GM12878 (cell line): ENCODE results near the gene CTIF. TPM values are rescaled to one million over a fixed set of nuclear protein-coding genes. Genes with fewer than 3 reads are reported as not detected.

Source experiments
- ATAC-seq: fragments of 200-7000 bp; cut with Tn5 transposase; 3 replicates; pipeline ENCODE4 v1.9.1; 2020; ENCODE audit warnings: mild to moderate bottlenecking, moderate library complexity
- BruUV-seq: library from RNA; stranded (reverse); fragments of 400-500 nt; replicated peaks from 2 replicates; lab custom pipeline; 2021; lab: Mats Ljungman, UMichigan
- CTCF ChIA-PET: fragments of 300-600 bp; sonication (Branson Sonifier 250); formaldehyde crosslinking; extraction: SDS; loops from one replicate; lab custom pipeline; 2021; ENCODE audit warnings: inconsistent platforms; lab: Yijun Ruan, JAX
- POLR2A ChIA-PET: fragments of 350-600 bp; formaldehyde crosslinking; extraction: SDS; loops from one replicate; lab custom pipeline; 2021; ENCODE audit warnings: inconsistent platforms; lab: Charles Lee
- RAD21 ChIA-PET: fragments of 300-600 bp; sonication (Branson Sonifier 250); formaldehyde crosslinking; loops from one replicate; lab custom pipeline; 2023; ENCODE audit warnings: antibody characterized with exemption; ENCODE audit not compliant: unreplicated experiment; lab: Charles Lee
- SMC1A ChIA-PET: fragments of 300-600 bp; sonication (Branson Sonifier 250); formaldehyde crosslinking; loops from one replicate; lab custom pipeline; 2023; ENCODE audit not compliant: unreplicated experiment, uncharacterized antibody; lab: Charles Lee
- DNase-seq: peaks from one replicate; pipeline ENCODE4 v3.0.0-alpha.2; 2011; ENCODE audit warnings: low read depth, low spot score
- FAIRE-seq: peaks from 3 replicates; lab custom pipeline; 2011; peaks lifted over from hg19 to GRCh38; lab: Jason Lieb, UNC
- H2AFZ ChIP-seq: 2 replicates; pipeline ENCODE4 v1.6.0; 2011; ENCODE audit warnings: low read depth, low read length, control low read depth; ENCODE audit not compliant: control insufficient read depth
- H3K27ac ChIP-seq: 2 replicates; pipeline ENCODE4 v1.5.1; 2011; ENCODE audit warnings: control low read depth; ENCODE audit not compliant: control insufficient read depth, insufficient read depth
- H3K27me3 ChIP-seq, 2 experiments: replicated peaks in 1 of 2; 2 replicates each; pipeline versions ENCODE4 v1.6.0 to v1.6.1; 2011; ENCODE audit warnings: low read length in 1 of 2; ENCODE audit not compliant: control insufficient read depth in 2 of 2, insufficient read depth in 2 of 2
- H3K36me3 ChIP-seq, 2 experiments: 2 replicates each; pipeline ENCODE4 v1.5.1; 2011; ENCODE audit warnings: low read length in 1 of 2; ENCODE audit not compliant: control insufficient read depth in 2 of 2, insufficient read depth in 2 of 2
- H3K4me1 ChIP-seq: 2 replicates; pipeline ENCODE4 v1.6.1; 2011; ENCODE audit warnings: mild to moderate bottlenecking, low read length, moderate library complexity, mixed read lengths; ENCODE audit not compliant: control insufficient read depth, insufficient read depth
- H3K4me2 ChIP-seq: 2 replicates; pipeline ENCODE4 v1.6.0; 2011; ENCODE audit warnings: control low read depth; ENCODE audit not compliant: control insufficient read depth, insufficient read depth
- H3K4me3 ChIP-seq: fragments of 200-600 bp; sonication (generic); 2 replicates; pipeline ENCODE4 v1.5.1; 2016
- H3K79me2 ChIP-seq: 2 replicates; pipeline ENCODE4 v1.6.0; 2011; ENCODE audit warnings: low read length; ENCODE audit not compliant: control insufficient read depth, insufficient read depth
- H3K9ac ChIP-seq: 2 replicates; pipeline ENCODE4 v1.8.0; 2011; ENCODE audit warnings: low read length, control low read depth, mixed read lengths; ENCODE audit not compliant: control insufficient read depth, insufficient read depth
- H3K9me3 ChIP-seq: replicated peaks from 3 replicates; pipeline ENCODE4 v1.5.1; 2011; ENCODE audit warnings: mild to moderate bottlenecking, low read length; ENCODE audit not compliant: control insufficient read depth, insufficient read depth
- H4K20me1 ChIP-seq: 2 replicates; pipeline ENCODE4 v1.6.0; 2011; ENCODE audit not compliant: control insufficient read depth, insufficient read depth
- GATAD2B ChIP-seq: fragments of 450-650 bp; conservative IDR thresholded peaks from 2 replicates; pipeline ENCODE4 v1.6.1; 2017; ENCODE audit warnings: low read depth, mild to moderate bottlenecking, moderate library complexity
- MXI1 ChIP-seq: fragments of 150-350 bp; IDR thresholded peaks from 2 replicates; pipeline ENCODE4 v1.6.1; 2011; ENCODE audit warnings: low read depth, mild to moderate bottlenecking, inconsistent platforms, low read length, improper control_type of control experiment
- PBX3 ChIP-seq: IDR thresholded peaks from 2 replicates; pipeline ENCODE4 v1.6.1; 2011; ENCODE audit warnings: mild to moderate bottlenecking, low read depth, low read length, moderate library complexity; ENCODE audit not compliant: insufficient replicate concordance
- RB1 ChIP-seq: fragments of 450-650 bp; formaldehyde crosslinking; IDR thresholded peaks from 2 replicates; pipeline ENCODE4 v1.6.1; 2017; ENCODE audit warnings: mild to moderate bottlenecking, borderline replicate concordance
- SIX5 ChIP-seq: IDR thresholded peaks from 2 replicates; pipeline ENCODE4 v1.6.1; 2011; ENCODE audit warnings: mild to moderate bottlenecking, low read depth, low read length, moderate library complexity; ENCODE audit not compliant: severe bottlenecking
- STAT1 ChIP-seq: fragments of 450-650 bp; conservative IDR thresholded peaks from 2 replicates; pipeline ENCODE4 v1.6.1; 2014; ENCODE audit warnings: antibody characterized with exemption, mild to moderate bottlenecking
- ZNF207 ChIP-seq: fragments of 450-650 bp; IDR thresholded peaks from 2 replicates; pipeline ENCODE4 v1.6.1; 2014; ENCODE audit warnings: antibody characterized with exemption, mild to moderate bottlenecking, borderline replicate concordance
- ZNF592 ChIP-seq: fragments of 450-650 bp; IDR thresholded peaks from 2 replicates; pipeline ENCODE4 v1.6.1; 2017; ENCODE audit warnings: mild to moderate bottlenecking, moderate library complexity
- WGBS: methylation state at CpG from one replicate; pipeline ENCODE4 v1.1.6; 2016; ENCODE audit warnings: low lambda C conversion rate; ENCODE audit not compliant: insufficient replicate concordance, insufficient coverage; ENCODE audit errors: missing lambda C conversion rate; 5-methylcytosine and 5-hydroxymethylcytosine counted together
- in situ Hi-C: fragments of 300-500 bp; cut with MboI; formaldehyde crosslinking; loops from 9 replicates; pipeline ENCODE4 v1.14.3; 2018; ENCODE audit warnings: mixed read lengths
- intact Hi-C: fragments of 100-400 bp; cut with micrococcal nuclease; formaldehyde crosslinking; loops from one replicate; pipeline ENCODE4 v1.14.2; 2022; ENCODE audit not compliant: unreplicated experiment
- polyA plus RNA-seq, 11 experiments: library from polyadenylated mRNA; depleted of rRNA in 4 of 11; unstranded in 6 of 11; stranded (reverse) in 5 of 11; fragments of >200 nt; fragmentation: Nextera tagmentation in 4 of 11; fragmentation: Illumina TruSeq in 1 of 11; extraction: Ambion mirVana in 4 of 11; extraction: Trizol in 1 of 11; gene quantifications; 1 replicate in 1 of 11; 2 replicates in 10 of 11; pipeline versions ENCODE4 v1.2.1 to v1.2.3, GENCODE V29; 2011 to 2016; ENCODE audit warnings: inconsistent platforms in 2 of 11, missing spikeins in 2 of 11, low read depth in 1 of 11
- total RNA-seq, 4 experiments: library from RNA; depleted of rRNA in 3 of 4; stranded (reverse); fragments of >200 nt in 3 of 4; fragmentation: Illumina TruSeq in 1 of 4; extraction: Trizol in 1 of 4; gene quantifications; 2 replicates each; pipeline versions ENCODE4 v1.2.1 to v1.2.3, GENCODE V29; 2013 to 2021

The CTIF gene
- total and polyA plus RNA-seq, 10 of the 15 experiments (the other 5 are each of a cell fraction or from before 2014, with no cell fraction given): 0.06 to 11.6 (median 2.5) TPM

- in situ Hi-C loops (no loop called here), intact Hi-C loops (no loop called here)
- H3K27ac ChIP-seq: no peak overlapping the region
- no peak overlapping the region for H3K4me3 ChIP-seq
- H3K79me2 ChIP-seq: no peaks in the 10 kb centered on the region
- no peaks in the 10 kb centered on the region for H3K36me3 ChIP-seq
- H4K20me1 ChIP-seq: no peaks in the 10 kb centered on the region
- TF ChIP-seq MXI1: no peak
- no peak for TF ChIP-seq RB1
- no peak for TF ChIP-seq STAT1
- H3K9ac ChIP-seq: no peak overlapping the region
- FAIRE-seq: no peak
- no TSS peak for BruUV-seq
- ChIA-PET CTCF (no interaction called here), POLR2A (no interaction called here), SMC1A (interaction anchor here (0.8 to 5.2 kb wide), 2 partner anchors 13 to 15 kb away, joined by 5 to 32 read pairs; no protein-coding TSS in a partner anchor), RAD21 (interaction anchor here (1.6 kb wide), 1 partner anchor 13 kb away, joined by 4 read pairs; no protein-coding TSS in a partner anchor)
- peaks cover 15% of the 10 kb centered on the region; the same call in 2 of the 3 replicates for H3K9me3 ChIP-seq
- WGBS: 100% methylated on average over 2 of the region's 2 CpGs
- no peak for ATAC-seq
- H2AFZ ChIP-seq: no peak overlapping the region
- H3K27me3 ChIP-seq: no peaks in the 10 kb centered on the region
- no peak for DNase-seq
- H3K4me1 ChIP-seq: peaks cover 31% of the 10 kb centered on the region
- H3K4me2 ChIP-seq: no peak overlapping the region
Measured at GRCh38 chr18:48727681-48728080, 188.8 kb downstream of the CTIF start.

GRCh38 chr18:48728204-48728833 lies 189.5 kb downstream of the CTIF start:
- RAD21 ChIA-PET: interaction anchor here (1.6 kb wide), 1 partner anchor 13 kb away, joined by 4 read pairs; no protein-coding TSS in a partner anchor
- intact Hi-C loops (no loop called here), in situ Hi-C loops (no loop called here)
- WGBS: 56% methylated on average over 6 of the region's 6 CpGs
- no peak overlapping the region for H3K9ac ChIP-seq
- FAIRE-seq: no peak
- no peak overlapping the region for H2AFZ ChIP-seq
- CTCF ChIA-PET: no interaction called here
- no peak for ATAC-seq
- SMC1A ChIA-PET: interaction anchor here (0.9 to 5.2 kb wide), 2 partner anchors 13 to 82 kb away, joined by 4 to 32 read pairs; no protein-coding TSS in a partner anchor
- no peak for TF ChIP-seq GATAD2B
- TF ChIP-seq ZNF592: no peak
- no peak for TF ChIP-seq PBX3
- no peak for TF ChIP-seq SIX5
- TF ChIP-seq ZNF207: no peak
- DNase-seq: no peak
- H4K20me1 ChIP-seq: no peaks in the 10 kb centered on the region
- no peaks in the 10 kb centered on the region for H3K27me3 ChIP-seq
- H3K36me3 ChIP-seq: no peaks in the 10 kb centered on the region
- H3K4me2 ChIP-seq: no peak overlapping the region
- H3K79me2 ChIP-seq: no peaks in the 10 kb centered on the region
- H3K9me3 ChIP-seq: peaks cover 15% of the 10 kb centered on the region; the same call in 2 of the 3 replicates
- H3K4me1 ChIP-seq: peaks cover 31% of the 10 kb centered on the region
- no peak overlapping the region for H3K4me3 ChIP-seq
- POLR2A ChIA-PET: no interaction called here
- H3K27ac ChIP-seq: no peak overlapping the region
- no TSS peak for BruUV-seq
